HL-60 (cell line): ENCODE results near the gene GGTLC2.
"Not testable (repeated sequence)": the region's sequence is repeated elsewhere in the genome, so short reads cannot be mapped to it uniquely, and the experiment has no call there.

Experiments
- CTCF ChIP-seq: IDR thresholded peaks from one replicate; pipeline ENCODE4 v1.5.1; 2011; ENCODE audit warnings: low read length, control low read depth, inconsistent platforms; ENCODE audit not compliant: insufficient read depth
- POLR2AphosphoS5 ChIP-seq: IDR thresholded peaks from 2 replicates; pipeline ENCODE4 v1.6.1; 2012; ENCODE audit warnings: low read depth

- TF ChIP-seq POLR2AphosphoS5, CTCF: not testable (repeated sequence)
Observed at GRCh38 chr22:22650803-22651515, 6.5 kb downstream of the GGTLC2 start.
